NCI-H510A treated with DMSO at 0.1 percent for 48 hours (cell line): ENCODE results near the gene PHC2.
A peak's percentile ranks its signal among the peaks of the same experiment; 100 is the strongest.

ENCODE experiments used
- DNase-seq: peaks from one replicate; lab custom pipeline; 2025; lab: John Stamatoyannopoulos, UW

PHC2 gene

DNA sequence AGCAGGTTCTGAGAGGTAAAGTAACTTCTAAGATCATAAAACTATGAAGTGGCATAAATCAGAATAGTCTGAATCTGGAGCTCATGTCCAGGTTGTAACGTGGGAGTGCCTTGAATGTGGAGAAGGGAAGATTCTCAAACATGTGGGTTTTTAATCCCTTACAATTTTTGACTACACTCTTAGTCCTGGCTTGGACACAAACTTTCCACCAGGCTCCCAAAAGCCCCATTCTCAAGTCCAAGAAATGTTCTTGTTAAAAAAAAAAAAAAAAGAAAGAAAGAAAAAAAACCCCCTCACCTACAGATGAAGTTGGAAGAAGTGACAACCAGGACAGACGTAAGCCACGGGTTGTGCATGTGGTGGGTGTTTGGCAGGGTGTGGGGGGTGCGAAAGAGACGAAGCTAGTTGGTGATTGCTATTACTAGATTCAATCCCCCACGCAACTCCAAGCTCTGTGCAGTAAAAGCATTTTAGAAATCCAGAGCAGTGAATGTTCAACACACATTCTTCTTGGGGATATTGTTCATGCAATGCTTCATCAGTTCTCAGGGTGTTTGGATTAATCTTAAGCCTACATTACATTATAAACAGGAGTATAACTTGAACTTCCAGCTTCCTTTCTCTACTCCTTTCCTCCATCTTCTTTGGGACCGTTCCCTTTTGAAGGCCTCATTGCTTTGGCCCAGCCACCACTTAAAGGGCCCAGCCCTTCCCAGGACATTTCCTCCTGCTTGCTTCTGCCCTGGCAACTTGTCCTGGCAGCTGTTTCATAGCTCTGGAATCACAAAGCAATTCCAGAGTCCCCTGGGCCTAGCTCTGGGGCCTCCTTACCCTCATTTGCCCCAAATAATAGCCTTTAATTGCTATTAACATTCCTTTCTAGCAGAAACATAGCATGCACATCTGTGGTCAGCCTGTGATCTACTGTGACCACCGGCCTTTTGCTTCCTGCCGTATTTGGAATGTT lies 41.8 kb downstream of the PHC2 start:
- DNase-seq = no peak

DNA sequence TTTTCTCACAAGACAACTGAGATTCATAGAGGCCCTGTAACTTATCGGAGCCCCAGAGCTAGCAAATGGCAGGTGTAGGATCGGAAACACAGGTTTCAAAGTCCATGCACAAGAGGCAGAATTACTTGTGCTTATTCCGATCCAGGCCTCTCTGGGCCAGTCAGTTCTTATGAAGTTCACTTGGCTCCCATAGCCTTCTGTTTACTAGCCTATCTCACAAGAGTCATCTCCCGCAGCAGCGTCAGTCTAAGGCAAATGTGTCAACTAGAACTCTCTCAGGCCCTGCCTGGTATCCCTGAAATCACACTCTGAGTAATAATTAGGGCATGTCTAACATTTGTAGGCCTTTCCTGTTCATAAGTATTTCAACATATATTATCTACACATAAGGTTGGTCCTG lies 43.3 kb downstream of the PHC2 start:
- DNase-seq = no peak

DNA sequence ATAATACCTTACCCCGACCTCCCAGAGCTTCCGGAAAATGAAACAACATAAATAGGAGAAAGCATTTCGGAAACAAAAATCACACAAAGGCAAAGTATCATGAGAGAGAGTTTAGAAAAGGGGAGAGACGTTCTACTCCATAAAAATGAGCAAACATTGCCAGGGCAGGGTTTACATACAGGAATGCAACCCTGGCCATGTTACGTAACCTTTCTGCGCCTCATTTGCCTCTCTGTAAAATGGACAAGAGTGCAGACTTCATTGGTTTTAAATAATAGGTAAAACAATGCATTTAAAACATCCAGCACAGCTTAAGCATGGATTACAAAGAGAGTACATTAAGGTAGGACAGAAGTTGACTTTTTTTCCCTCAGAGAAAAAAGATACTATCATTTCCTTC lies 45.6 kb downstream of the PHC2 start:
- DNase-seq = no peak

DNA sequence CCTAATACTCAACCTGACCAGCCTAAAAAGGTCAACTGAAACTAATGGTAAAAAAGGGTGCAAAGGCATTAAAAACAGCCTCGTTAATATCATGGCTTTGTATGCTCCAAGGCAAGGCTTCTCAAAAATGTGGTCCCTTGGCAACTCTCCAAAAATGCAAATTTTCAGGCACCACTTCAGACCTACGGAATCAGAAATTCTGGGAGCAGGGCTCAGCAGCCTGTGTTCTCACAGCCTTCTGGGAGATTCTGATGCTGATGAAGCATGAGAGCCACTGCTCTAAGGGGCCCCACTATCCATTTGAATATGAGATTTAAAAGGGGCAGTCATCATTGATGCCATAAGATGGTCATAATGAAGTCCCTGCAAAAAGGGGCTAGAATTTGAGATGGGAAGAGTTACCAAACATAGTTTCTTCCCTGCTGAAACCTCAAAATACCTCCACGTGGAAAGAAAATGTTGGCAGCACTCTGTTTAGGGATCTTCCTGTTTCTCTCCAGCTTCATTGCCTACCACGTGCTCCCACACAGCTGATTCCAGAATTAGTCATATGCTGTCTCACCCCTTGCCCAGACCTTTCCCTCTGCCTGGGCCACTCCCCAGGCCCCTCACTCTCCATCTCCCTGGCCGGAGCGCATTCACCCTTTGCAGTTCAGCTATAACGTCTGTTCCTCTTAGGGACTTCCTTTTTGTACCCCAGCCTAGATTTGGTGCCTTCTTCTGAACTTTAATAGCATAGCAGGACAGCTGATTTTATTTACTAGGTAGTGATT lies 46.7 kb downstream of the PHC2 start:
- DNase-seq = no peak

DNA sequence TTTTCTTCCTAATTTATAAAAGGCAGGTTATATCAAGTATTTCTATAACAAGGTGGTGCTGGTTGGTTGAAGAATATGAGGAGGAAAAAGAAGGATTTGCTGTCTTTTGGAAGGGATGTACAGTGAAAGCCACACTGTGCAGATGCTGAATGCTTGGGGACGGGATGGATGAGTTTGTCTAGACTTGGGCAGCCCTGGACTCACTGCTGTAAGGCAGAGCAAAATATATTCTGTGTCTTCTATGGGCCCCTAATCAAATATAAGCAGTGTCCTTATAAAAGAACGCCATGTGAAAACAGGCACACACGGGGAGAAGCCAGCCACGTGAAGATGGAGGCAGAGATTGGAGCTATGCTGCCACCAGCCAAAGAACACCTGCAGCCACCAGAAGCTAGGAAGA lies 47.4 kb downstream of the PHC2 start:
- no peak for DNase-seq

DNA sequence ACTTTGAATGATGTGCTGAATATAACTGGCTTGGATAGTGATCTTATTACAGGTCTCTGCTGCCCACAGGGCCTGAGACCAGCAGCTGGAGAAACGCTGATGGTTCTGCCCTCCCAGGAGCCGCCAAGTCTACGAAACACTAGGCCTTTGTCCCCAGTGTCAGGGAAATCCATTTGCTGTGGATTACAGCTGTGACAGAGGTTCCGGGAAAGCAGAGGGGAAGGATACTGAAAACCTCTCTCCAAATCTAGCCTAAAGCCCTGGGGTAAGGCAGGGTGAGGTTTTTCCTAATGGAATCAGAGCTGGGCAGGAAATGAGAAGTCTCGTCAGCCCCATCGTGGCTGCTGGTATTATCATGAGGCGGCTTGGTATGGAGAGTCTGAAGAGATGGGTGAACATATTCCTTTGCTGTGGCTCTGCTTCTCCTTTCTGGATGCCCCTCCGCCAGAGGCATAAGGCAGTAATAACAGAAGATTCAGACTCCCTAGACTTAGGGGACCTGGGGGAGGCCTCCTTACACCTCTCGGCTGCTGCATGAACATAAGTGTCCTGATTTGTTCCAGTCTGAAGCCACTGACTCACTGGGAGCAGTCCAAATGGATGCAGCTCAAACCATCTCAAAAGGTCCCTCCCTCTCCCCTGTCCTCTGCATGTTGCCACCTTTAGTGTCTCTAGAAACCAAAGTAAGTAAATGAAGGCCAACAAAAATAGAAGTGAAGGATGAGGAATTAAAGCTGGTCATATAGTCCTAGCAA lies 48.1 kb downstream of the PHC2 start:
- no peak for DNase-seq

DNA sequence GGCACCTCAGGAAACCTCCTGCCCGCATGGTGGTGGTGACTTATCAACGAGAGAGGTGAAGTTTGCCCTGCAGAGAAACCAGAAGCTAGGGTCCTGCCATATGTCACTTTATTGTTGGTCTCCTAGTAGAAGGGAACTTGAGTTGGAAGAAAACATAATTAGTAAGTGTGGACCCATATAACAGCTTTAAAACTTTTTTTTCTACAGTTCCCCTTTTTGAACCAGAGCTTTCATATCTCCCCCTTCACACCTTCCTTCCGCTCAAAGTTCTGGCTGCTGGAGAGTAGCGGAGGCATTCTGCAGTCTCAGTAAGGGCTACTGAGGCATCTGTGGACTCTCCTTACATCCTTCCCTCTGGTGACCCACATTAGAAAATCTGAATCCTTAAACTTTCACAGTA lies 48.9 kb downstream of the PHC2 start:
- DNase-seq = no peak

GRCh38 chr1:33380811-33381210 lies 50.1 kb downstream of the PHC2 start:
- DNase-seq = no peak

DNA sequence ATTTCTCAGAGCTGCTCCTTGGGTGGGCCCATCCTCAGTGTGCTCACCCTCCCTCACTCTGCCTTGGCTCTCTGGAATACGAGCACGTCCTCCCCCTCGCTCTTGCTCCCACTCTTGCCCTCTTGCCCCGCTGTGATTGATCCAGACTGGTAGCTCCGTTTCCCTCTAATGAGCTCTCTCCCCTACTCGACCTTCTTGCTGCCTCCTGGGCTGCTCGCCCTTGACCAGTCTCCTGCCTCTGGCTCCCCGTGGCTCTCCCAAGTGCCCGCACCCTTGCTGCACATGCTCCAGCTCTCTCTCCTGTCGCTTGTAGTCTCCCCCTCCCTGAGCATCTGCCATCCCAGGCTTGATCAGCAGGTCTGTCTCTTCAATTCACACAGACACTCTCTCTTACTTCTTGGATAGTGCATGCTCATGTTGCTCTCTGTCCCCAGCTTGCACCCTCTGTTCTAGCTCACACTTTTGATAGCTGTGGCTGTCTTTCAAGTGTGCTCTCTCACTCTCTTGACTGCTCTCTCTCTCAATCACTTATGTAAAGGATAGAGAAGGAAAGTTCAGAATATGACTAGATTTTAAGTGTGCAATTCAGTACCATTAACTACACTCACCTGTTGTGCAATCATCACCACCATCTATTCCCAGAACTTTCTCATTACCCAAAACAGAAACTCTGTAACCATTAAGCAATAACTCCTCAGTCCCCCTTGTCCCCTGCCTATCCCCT lies 51.1 kb downstream of the PHC2 start:
- no peak for DNase-seq

- no peak for DNase-seq
These were observed 51.9 kb downstream of the PHC2 start for GRCh38 chr1:33378976-33379375.

- DNase-seq = peak; percentile 67
These were observed 52.4 kb downstream of the PHC2 start for GRCh38 chr1:33378524-33378923.

DNA sequence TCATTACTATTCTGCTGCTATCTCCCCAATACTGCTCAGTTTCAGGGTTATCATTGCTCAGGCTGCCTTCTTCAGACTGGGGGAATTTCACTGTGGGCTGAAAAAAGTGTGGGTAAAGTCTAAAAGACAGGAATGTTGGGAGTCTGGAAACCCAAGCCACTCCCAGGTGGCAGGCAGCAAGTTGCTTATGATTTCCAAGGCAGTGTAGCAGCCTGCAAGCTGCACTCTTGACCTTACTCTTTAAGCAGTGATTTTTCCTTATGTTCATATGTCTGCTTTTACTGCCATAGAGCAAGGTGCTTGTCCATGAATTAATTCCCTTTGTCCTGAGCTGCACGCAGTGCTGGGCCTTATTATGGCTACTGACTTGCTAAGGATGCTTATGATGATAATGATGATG lies 53.1 kb downstream of the PHC2 start:
- DNase-seq = peak; percentile 43

- peak; percentile 91 for DNase-seq
These were observed 53.9 kb downstream of the PHC2 start for GRCh38 chr1:33377013-33377412.

DNA sequence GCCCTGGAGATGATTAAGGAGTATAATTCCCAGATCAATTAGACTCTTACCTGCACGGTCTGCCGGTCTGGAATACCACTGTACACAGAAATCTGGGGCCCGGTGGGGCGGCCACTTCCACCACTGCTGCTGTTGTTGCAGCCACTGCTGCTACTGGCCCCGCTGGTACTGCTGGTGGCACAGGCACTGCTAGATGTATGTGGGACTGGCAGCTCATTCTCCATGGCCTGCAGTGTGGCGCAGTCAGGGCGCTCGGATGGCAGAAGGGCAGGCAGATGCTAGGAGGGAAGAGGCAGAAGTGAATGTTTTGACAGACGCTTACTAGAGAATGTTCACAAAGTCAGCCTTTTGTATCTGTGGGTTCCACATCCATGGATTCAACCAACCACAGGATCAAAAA lies 55.6 kb downstream of the PHC2 start:
- DNase-seq = no peak

DNA sequence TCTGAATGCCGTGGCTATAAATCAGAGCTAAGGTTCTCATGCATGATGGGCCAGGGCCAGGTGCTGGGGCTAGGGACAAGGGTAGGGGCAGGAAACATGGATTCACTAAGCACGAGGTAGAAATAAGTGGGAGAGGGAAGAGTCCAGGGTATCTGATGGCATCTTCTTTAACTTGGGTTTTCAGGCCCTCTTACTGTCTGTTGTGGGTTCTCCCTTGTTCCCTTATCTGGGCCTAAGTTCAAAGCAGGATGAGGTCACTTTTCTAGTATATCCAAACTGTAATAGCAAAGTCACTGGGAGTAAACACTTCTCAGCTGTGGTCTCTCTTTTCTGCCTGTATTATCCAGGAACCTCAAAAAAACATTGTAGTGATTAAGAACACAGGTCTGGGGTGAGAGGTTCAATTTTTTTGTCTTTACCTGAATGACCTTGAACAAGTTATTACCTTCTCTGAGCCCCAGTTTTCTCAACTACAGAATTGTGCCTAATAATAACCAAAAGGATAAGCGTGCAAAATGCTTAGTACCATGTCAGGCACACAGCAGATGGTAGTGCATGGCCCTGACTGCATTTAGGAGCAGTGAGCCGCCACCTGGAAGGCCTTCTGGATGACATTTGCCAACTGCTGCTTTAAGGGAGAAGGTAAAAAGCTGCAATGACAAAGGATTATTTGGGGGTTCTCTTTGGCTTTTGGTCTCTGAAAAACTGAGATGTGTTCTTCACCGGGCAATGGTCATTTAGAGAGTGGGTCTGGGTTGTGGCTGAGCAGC lies 56.4 kb downstream of the PHC2 start:
- no peak for DNase-seq

DNA sequence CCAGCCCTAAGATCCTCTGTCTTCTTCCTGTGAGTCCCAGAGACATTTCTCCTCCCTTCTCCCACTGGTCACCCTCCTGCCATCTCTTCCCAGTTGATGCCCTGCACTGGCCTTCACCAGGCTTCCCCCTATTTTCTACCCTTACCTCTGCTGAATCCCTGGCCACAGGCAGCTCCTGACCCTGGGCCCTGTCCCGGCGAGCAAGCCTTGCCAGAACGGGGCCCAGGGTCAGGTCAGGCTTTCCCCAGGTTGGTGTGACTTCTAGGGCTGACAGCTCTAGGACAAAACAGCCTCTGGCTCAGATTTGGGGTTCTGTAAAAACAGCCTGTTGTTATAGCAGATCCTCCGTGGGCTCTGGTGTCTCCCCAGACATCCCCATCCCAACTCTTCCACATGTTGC lies 57.3 kb downstream of the PHC2 start:
- no peak for DNase-seq

DNA sequence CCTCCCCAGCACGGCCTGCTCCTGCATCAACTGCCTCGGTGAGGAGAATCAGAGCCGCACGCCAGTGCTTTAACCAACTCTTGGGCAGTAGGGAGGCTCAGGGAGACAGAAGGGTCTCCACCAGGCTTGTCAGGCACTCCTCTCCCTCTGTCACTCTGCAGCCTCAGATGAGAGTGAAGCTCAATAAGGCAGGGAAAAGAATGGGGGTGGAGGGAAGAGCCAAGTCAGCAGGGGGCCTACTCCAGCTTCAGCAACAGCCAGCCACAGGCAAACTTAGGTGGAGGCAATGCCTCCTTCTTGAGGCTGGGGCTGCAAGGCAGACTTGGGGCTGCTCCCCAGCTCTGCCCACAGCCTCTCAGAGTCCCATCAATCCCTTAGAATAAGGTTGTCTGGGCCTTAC lies 58.2 kb downstream of the PHC2 start:
- DNase-seq = no peak

- DNase-seq = no peak
These were observed 58.7 kb downstream of the PHC2 start for GRCh38 chr1:33372162-33372561.

DNA sequence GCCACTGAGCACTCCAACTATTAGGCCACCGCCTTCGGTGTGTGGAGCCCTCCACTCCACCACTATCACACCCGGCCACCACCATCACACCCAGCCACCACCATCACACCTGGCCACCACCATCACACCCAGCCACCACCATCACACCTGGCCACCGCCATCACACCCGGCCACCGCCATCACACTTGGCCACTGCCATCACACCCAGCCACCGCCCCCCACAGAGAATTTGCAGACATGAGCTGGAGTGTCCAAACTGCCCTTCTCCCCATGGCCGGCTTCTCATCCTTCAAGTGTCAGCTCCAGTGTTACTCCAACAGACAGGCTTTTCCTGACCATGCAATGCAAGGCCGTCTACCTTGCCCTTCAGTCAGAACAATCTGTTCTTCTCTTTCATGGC lies 59.6 kb downstream of the PHC2 start:
- no peak for DNase-seq

- DNase-seq = no peak
These were observed 60.1 kb downstream of the PHC2 start for GRCh38 chr1:33370827-33371226.

DNA sequence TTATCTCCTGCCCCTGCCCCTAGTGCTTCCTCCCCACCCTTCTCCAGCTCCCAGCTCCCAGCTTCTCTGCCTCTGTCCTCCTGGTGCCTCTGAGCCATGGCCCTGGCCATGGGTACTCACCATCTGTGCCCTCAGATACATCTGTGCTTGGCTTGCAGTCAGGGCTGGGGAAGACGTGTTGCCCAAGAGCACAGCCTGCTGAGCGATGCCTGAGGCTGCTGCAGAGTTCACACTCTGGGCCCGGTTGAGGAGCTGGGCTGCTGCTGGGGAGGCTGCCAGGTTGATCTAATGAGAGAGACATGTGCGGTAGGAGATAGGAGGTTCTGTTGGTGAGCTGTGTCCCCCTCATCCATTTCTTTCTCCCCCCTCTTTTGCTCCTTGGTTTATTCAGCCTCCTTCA lies 60.6 kb downstream of the PHC2 start:
- no peak for DNase-seq
